Mesothelial cell of epicardium (in vitro differentiated cells): ENCODE data around the gene YLPM1. TPM values are rescaled to one million over a fixed set of nuclear protein-coding genes. Genes with fewer than 3 reads are reported as not detected.
A peak's percentile ranks its signal among the peaks of the same experiment; 100 is the strongest.

ENCODE experiments used
- DNase-seq, 2 experiments: peaks; one replicate each; pipeline ENCODE4 v3.0.0; 2021; ENCODE audit warnings: low spot score in 2 of 2; ENCODE audit not compliant: unreplicated experiment in 2 of 2
- H3K27ac Mint-ChIP-seq: 2 replicates; pipeline ENCODE4 v1.8.0; 2021; ENCODE audit warnings: mixed read lengths
- H3K27me3 Mint-ChIP-seq: 2 replicates; pipeline ENCODE4 v1.8.0; 2021; ENCODE audit warnings: low read depth, mixed read lengths
- H3K36me3 Mint-ChIP-seq: 2 replicates; pipeline ENCODE4 v1.8.0; 2021; ENCODE audit warnings: mixed read lengths
- H3K4me1 Mint-ChIP-seq: 2 replicates; pipeline ENCODE4 v1.8.0; 2021; ENCODE audit warnings: mixed read lengths
- H3K4me3 Mint-ChIP-seq: 2 replicates; pipeline ENCODE4 v1.8.0; 2021; ENCODE audit warnings: mild to moderate bottlenecking, moderate library complexity, mixed read lengths
- H3K9me3 Mint-ChIP-seq: 2 replicates; pipeline ENCODE4 v1.8.0; 2021; ENCODE audit warnings: mixed read lengths
- CTCF ChIP-seq: fragments of 200-600 bp; sonication (generic); IDR thresholded peaks from one replicate; pipeline ENCODE4 v1.5.0; 2021; ENCODE audit warnings: antibody characterized with exemption; ENCODE audit not compliant: unreplicated experiment
- total RNA-seq: library from RNA; stranded (reverse); gene quantifications from 3 replicates; pipeline ENCODE4 v1.2.1, GENCODE V29; 2021

The YLPM1 gene
- total RNA-seq, 1 donor from 2014 or later, result 135 TPM

- Mint-ChIP-seq H3K4me1 (peaks cover 9% of the 10 kb centered on the region), H3K9me3 (no peaks in the 10 kb centered on the region), H3K36me3 (peaks cover 10% of the 10 kb centered on the region), H3K4me3 (no peak overlapping the region), H3K27me3 (no peaks in the 10 kb centered on the region), H3K27ac (peak overlapping the region; percentile 54)
- DNase-seq, result no peak
- TF ChIP-seq CTCF, result no peak
Observed at GRCh38 chr14:74835645-74836250, 72.6 kb downstream of the YLPM1 start.

GRCh38 chr14:74836251-74836960 lies 73.3 kb downstream of the YLPM1 start:
- H3K27me3 Mint-ChIP-seq, result no peaks in the 10 kb centered on the region
- TF ChIP-seq CTCF, result no peak
- no peak overlapping the region for H3K4me3 Mint-ChIP-seq
- no peaks in the 10 kb centered on the region for H3K9me3 Mint-ChIP-seq
- no peak for DNase-seq
- peaks cover 9% of the 10 kb centered on the region for H3K4me1 Mint-ChIP-seq
- H3K27ac Mint-ChIP-seq, result peak overlapping the region; percentile 75
- peaks cover 12% of the 10 kb centered on the region for H3K36me3 Mint-ChIP-seq

GRCh38 chr14:74838166-74838565 lies 75.0 kb downstream of the YLPM1 start:
- H3K4me3 Mint-ChIP-seq, result no peak overlapping the region

GRCh38 chr14:74840603-74841030 lies 77.5 kb downstream of the YLPM1 start:
- no peak for DNase-seq
- Mint-ChIP-seq H3K27me3 (no peaks in the 10 kb centered on the region), H3K36me3 (peaks cover 11% of the 10 kb centered on the region), H3K4me3 (no peak overlapping the region), H3K27ac (no peak overlapping the region), H3K9me3 (no peaks in the 10 kb centered on the region), H3K4me1 (peaks cover 22% of the 10 kb centered on the region)
- no peak for TF ChIP-seq CTCF

More at GRCh38 chr14:74838166-74838565, 75.0 kb downstream of the YLPM1 start:
- Mint-ChIP-seq H3K27ac (no peak overlapping the region), H3K9me3 (no peaks in the 10 kb centered on the region), H3K27me3 (no peaks in the 10 kb centered on the region), H3K36me3 (peaks cover 11% of the 10 kb centered on the region), H3K4me1 (peaks cover 9% of the 10 kb centered on the region)
- DNase-seq, result no peak
- no peak for TF ChIP-seq CTCF

GRCh38 chr14:74841230-74842207 lies 78.4 kb downstream of the YLPM1 start:
- Mint-ChIP-seq H3K27me3 (no peaks in the 10 kb centered on the region), H3K36me3 (peaks cover 9% of the 10 kb centered on the region), H3K4me3 (no peak overlapping the region), H3K27ac (peak overlapping the region; percentile 50), H3K9me3 (no peaks in the 10 kb centered on the region), H3K4me1 (peaks cover 26% of the 10 kb centered on the region)
- DNase-seq, result no peak
- TF ChIP-seq CTCF, result no peak
